ENCODE results near the gene NAMPT.

Gene NAMPT

GRCh38 chr7:106270122-106270977 is 14.4 kb downstream of the NAMPT start:
- no peak for DNase-seq

- DNase-seq = no peak
These were observed 15.4 kb downstream of the NAMPT start for GRCh38 chr7:106269254-106269961.

- DNase-seq = no peak
These were observed 19.6 kb downstream of the NAMPT start for GRCh38 chr7:106265133-106265532.

GRCh38 chr7:106262221-106262881 is 22.4 kb downstream of the NAMPT start:
- DNase-seq = no peak

- no peak for DNase-seq
These were observed 24.6 kb downstream of the NAMPT start for GRCh38 chr7:106260136-106260561.

- DNase-seq = no peak
These were observed 26.0 kb downstream of the NAMPT start for GRCh38 chr7:106258789-106259188.

- DNase-seq = no peak
These were observed 27.0 kb downstream of the NAMPT start for GRCh38 chr7:106257752-106258151.

- DNase-seq = no peak
These were observed 28.6 kb downstream of the NAMPT start for GRCh38 chr7:106256144-106256543.

GRCh38 chr7:106255246-106255645 is 29.5 kb downstream of the NAMPT start:
- DNase-seq = no peak

- no peak for DNase-seq
These were observed 30.2 kb downstream of the NAMPT start for GRCh38 chr7:106254525-106255116.

- no peak for DNase-seq
These were observed 32.2 kb downstream of the NAMPT start for GRCh38 chr7:106252568-106252967.

- no peak for DNase-seq
These were observed 35.3 kb downstream of the NAMPT start for GRCh38 chr7:106249488-106249887.

GRCh38 chr7:106248600-106248999 is 36.2 kb downstream of the NAMPT start:
- DNase-seq = no peak

GRCh38 chr7:106247841-106248240 is 36.9 kb downstream of the NAMPT start:
- DNase-seq = no peak

GRCh38 chr7:106246902-106247711 is 37.7 kb downstream of the NAMPT start:
- DNase-seq = no peak

- no peak for DNase-seq
These were observed 40.9 kb downstream of the NAMPT start for GRCh38 chr7:106243893-106244292.

GRCh38 chr7:106239406-106239805 is 45.4 kb downstream of the NAMPT start:
- DNase-seq = no peak

- no peak for DNase-seq
These were observed 46.0 kb downstream of the NAMPT start for GRCh38 chr7:106238830-106239229.

- no peak for DNase-seq
These were observed 48.7 kb downstream of the NAMPT start for GRCh38 chr7:106236065-106236464.

- no peak for DNase-seq
These were observed 50.4 kb downstream of the NAMPT start for GRCh38 chr7:106234425-106234824.

- no peak for DNase-seq
These were observed 52.8 kb downstream of the NAMPT start for GRCh38 chr7:106231856-106232490.

- no peak for DNase-seq
These were observed 58.9 kb downstream of the NAMPT start for GRCh38 chr7:106225856-106226255.

Data from activated CD4-positive, CD25-positive, alpha-beta regulatory T cell (primary cell).